ENCODE results near the gene PPP5C.
"Not testable (repeated sequence)": the region's sequence is repeated elsewhere in the genome, so short reads cannot be mapped to it uniquely, and the experiment has no call there.

PPP5C gene

GRCh38 chr19:46346821-46347571 lies at the start of gene PPP5C:
Gene PPP5C, plus strand, starts transcription at chr19:46347087. Its CDS starts 10 bp downstream, at chr19:46347097.
- peak; percentile 68 to 73 for DNase-seq (ENCODE audit: low read depth in 2 of 2)

DNA sequence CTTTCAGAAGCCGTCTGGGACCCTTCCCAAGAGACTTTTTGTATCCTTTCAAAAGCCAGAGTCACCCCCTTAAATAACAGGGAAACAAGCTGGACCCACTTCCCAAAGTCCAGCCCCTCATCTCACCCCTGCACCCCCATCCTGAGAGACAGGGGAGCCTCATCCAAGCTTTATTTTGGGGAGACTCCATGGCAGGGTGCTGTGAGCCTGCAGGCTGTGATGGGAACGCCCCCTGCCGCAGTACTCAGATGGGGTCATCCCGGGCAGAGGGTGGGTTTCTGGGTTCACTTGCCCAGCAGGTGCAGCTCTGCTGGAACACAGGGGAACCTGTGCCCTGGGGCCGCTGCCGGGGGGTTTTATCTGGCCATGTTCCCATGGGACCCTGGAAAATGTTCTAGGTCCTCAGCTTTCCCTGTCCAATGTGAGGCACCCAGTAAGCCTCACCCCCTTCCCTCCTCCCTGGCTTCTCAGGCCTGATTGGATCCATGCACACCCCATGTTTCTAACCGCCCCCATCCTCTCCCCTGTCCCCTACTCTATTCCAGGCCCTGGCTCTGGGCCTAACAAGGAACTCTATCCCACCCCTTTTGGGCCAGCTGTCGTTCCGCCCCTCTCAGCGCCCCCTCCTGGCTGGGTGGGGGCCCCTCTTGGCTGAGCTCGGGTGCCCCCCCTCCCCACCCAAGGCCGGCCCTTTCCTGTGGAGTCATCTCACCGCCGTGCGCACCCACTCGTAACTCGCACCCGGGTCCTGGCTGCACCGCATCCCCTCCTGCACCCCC lies 49.0 kb upstream of the PPP5C start:
- DNase-seq (ENCODE audit: low read depth in 2 of 2): no peak

GRCh38 chr19:46298479-46299003 lies 48.3 kb upstream of the PPP5C start:
- DNase-seq (ENCODE audit: low read depth in 2 of 2): no peak

GRCh38 chr19:46299004-46299509 lies 47.8 kb upstream of the PPP5C start:
- DNase-seq (ENCODE audit: low read depth in 2 of 2): no peak

DNA sequence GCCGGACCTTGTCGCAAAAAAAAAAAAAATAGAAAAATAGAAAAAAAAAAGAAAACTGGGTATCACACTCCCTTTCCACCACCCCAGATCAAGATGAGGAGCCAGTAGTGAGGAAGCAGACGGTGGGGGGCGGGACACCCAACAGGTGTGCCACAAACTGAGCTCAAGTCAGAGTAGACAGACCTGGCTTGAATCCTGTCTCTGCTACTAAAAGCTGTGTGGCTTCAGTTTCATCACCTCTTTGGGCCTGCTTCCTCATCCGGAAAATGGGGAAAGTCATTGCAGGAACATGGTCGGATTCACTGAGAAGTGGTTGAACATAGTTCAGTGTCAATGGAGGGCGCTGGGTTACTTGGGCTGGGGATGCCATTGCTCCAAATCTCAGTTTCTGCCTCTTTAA lies 47.2 kb upstream of the PPP5C start:
- DNase-seq (ENCODE audit: low read depth in 2 of 2): no peak

- no peak for DNase-seq (ENCODE audit: low read depth in 2 of 2)
These were observed 43.6 kb upstream of the PPP5C start for GRCh38 chr19:46303322-46303690.

DNA sequence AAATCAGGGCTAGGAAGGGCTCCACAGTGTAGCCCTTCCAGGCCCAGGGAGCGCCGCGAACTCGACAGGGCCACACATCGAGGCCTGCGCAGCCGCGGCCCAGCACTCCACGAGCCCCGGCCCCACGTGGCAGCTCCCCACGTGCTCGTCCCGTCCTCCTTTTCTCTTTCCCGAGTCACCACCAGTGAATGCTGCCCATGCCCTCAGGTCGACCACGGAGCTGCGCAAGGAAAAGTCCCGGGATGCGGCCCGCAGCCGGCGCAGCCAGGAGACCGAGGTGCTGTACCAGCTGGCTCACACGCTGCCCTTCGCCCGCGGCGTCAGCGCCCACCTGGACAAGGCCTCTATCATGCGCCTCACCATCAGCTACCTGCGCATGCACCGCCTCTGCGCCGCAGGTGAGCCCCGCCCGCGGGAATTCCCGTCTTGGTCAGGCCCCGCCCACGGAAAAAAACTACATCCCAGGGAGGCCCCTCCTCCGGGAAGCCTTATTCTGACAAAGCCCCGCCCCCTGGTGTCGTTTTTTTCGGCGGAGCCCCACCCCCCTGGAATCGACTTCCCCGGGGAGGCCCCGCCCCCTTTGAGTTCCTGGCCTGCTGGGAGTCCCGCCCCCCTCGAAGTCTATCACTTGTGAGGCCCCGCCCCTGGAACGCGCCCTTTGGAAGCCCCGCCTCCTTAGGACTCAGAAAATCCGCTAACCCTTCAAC lies 43.0 kb upstream of the PPP5C start:
- no peak for DNase-seq (ENCODE audit: low read depth in 2 of 2)

DNA sequence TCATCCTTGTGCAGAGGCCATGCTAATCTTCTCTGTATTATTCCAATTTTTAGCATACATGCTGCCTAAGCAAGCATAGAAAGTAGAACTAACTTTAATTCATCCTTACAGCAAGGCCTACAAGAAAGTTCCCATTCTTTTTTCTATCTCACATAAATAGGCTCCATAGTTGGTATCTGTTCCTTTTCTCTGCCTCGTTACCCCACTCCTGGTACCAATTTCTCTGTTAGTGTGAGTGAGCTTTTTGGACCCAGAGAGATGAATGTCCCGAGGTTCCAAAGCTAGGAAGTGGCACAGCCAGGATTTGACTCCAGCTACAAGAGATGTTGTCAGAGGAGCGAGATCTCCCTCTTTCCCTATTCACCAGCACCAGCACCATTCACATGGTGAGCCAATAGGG lies 40.4 kb upstream of the PPP5C start:
- no peak for DNase-seq (ENCODE audit: low read depth in 2 of 2)

- no peak for DNase-seq (ENCODE audit: low read depth in 2 of 2)
These were observed 38.4 kb upstream of the PPP5C start for GRCh38 chr19:46308510-46308909.

DNA sequence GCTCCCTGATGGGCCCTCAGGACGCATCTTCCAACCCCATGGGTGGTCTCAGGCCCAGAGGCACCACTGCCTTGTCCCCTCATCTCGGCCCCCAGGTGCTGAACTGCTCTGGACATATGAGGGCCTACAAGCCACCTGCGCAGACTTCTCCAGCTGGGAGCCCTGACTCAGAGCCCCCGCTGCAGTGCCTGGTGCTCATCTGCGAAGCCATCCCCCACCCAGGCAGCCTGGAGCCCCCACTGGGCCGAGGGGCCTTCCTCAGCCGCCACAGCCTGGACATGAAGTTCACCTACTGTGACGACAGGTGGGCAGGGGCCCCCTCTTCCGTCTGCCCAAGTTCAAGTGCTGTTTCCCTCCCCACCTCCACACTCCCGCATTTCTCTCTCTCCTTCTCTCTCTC lies 37.8 kb upstream of the PPP5C start:
- no peak for DNase-seq (ENCODE audit: low read depth in 2 of 2)

- no peak for DNase-seq (ENCODE audit: low read depth in 2 of 2)
These were observed 35.4 kb upstream of the PPP5C start for GRCh38 chr19:46311444-46311843.

DNA sequence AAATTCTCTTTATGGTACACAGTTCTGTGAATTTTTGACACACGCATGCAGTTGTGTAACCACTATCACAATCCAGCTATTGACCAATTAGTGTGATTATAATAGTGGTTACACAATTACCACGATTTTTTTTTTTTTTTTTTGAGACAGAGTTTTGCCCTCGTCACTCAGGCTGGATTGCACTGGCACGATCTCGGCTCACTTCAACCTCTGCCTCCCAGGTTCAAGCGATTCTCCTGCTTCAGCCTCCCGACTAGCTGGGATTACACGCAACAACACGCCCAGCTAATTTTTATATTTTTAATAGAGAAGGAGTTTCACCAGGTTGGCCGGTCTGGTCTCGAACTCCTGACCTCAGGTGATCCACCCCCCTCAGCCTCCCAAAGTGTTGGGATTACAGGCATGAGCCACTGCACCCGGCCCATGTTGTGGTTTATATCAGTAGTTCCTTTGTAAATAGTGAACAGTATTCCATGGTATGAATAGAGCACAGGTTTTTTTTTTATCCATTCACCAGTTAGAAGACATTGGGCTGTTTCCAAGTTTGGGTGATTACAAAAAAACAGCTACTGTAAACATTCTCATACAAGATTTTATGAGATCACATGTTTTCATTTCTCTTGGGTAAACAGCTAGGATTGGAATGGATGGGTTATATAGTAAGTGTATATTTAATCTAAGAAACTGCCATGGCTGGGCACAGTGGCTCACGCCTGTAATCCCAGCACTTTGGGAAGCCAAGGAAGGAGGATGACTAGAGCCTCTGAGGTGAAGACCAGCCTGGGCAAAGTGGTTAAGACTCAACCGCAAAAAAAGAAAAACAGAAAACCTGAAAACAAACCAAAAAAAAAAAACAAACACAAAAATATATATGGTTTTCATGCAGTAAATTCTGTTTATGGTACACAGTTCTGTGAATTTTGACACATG lies 33.1 kb upstream of the PPP5C start:
- not testable (repeated sequence) for DNase-seq (ENCODE audit: low read depth in 2 of 2)

DNA sequence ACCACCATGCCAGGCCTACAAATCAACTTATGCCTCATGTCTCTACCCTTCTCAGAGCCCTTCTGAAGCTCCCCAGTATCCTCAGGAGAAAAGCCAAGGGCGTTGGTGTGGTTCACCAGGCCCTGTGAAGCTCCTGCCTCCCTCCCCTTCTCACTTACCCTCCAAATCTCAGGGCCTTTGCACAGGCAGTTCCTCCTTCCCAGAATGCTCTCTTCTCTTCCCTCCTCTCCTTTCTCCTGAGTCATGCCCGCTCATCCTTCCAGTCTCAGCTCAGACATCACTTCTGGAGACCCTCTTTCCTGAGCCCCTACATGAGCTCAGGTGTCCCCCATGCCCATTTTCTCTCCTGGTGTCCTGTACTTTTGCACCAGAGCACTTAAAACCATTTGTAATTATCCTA lies 29.5 kb upstream of the PPP5C start:
- DNase-seq (ENCODE audit: low read depth in 2 of 2): no peak

- no peak for DNase-seq (ENCODE audit: low read depth in 2 of 2)
These were observed 27.3 kb upstream of the PPP5C start for GRCh38 chr19:46319613-46320012.

DNA sequence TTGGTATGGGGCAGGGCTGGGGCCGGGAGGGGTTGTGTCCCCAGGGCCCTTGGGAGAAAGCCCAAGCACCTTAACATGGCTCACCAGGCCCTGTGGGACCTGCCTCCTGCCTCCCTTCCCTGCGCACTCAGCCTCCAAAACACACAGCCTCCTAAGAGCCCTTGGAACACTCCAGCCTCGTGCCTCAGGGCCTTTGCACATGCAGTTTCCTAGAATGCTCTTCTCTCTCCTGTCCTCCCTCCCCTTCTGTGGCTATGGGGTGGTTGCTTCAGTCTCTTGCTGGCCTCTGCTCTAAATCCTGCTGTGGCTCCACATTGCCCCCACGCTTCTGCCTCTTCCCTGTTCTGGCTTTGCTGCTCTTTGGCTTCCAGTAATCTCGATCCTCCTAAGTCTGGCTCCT lies 26.3 kb upstream of the PPP5C start:
- no peak for DNase-seq (ENCODE audit: low read depth in 2 of 2)

- DNase-seq (ENCODE audit: low read depth in 2 of 2): no peak
These were observed 25.2 kb upstream of the PPP5C start for GRCh38 chr19:46321653-46322052.

DNA sequence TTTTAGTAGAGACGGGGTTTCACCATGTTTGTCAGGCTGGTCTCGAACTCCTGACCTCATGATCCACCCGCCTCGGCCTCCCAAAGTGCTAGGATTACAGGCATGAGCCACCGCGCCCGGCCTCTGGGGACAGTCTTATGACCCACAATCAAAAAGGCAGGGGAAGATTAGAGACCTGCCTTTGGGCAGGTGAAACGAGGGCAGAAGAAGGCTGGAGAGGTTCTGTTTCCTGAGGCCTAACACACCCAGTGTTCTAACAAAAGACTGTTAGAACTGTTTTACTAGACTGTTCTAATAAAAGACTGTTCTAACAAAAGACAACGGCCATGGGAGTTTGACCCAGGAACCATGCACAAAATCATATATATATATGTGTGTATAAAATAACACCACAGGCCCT lies 23.7 kb upstream of the PPP5C start:
- not testable (repeated sequence) for DNase-seq (ENCODE audit: low read depth in 2 of 2)

DNA sequence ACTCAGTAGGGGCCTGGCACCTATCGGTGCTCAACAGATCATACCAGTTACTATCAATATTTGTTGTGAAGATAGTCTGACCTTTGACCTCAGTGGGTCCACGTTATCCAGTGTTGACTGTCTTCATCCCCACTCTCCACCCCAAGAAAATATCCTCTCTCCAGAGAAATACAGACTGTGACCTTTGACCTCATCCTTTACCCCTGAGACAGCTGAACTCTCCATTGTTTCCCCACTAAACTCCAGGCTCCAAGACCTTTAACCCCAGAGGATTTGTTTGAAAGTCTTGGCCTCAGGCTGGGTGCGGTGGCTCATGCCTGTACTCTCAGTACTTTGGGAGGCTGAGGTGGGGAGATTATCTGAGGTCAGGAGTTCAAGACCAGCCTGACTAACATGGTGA lies 22.6 kb upstream of the PPP5C start:
- DNase-seq (ENCODE audit: low read depth in 2 of 2): no peak

- no peak for DNase-seq (ENCODE audit: low read depth in 2 of 2)
These were observed 20.3 kb upstream of the PPP5C start for GRCh38 chr19:46326608-46327007.

GRCh38 chr19:46328079-46328478 lies 18.8 kb upstream of the PPP5C start:
- no peak for DNase-seq (ENCODE audit: low read depth in 2 of 2)

GRCh38 chr19:46330319-46330918 lies 16.5 kb upstream of the PPP5C start:
- DNase-seq (ENCODE audit: low read depth in 2 of 2): no peak
